ENCODE results near the gene HSPG2. TPM values are rescaled to one million over a fixed set of nuclear protein-coding genes. Genes with fewer than 3 reads are reported as not detected.

The HSPG2 gene
- total and polyA plus RNA-seq, 10 of the 15 experiments (the other 5 are each of a cell fraction or from before 2014, with no cell fraction given): 0.30 to 3.4 (median 0.73) TPM; not detected in 2

- intact Hi-C loops (cut with micrococcal nuclease; ENCODE audit: unreplicated experiment): no loop called here
- RAD21 ChIA-PET (ENCODE audit: unreplicated experiment): no interaction called here
- peaks cover 4% of the 10 kb centered on the region for H3K4me1 ChIP-seq (ENCODE audit: control insufficient read depth, insufficient read depth, low read length)
- no peaks in the 10 kb centered on the region for H3K36me3 ChIP-seq (ENCODE audit: control insufficient read depth in 2 of 2, insufficient read depth in 2 of 2, low read length in 1 of 2)
- SMC1A ChIA-PET (ENCODE audit: uncharacterized antibody, unreplicated experiment): no interaction called here
- no peak overlapping the region for H3K27ac ChIP-seq (ENCODE audit: control insufficient read depth, insufficient read depth)
- no peaks in the 10 kb centered on the region for H3K9me3 ChIP-seq (replicated peaks; ENCODE audit: control insufficient read depth, insufficient read depth, low read length)
- in situ Hi-C loops (cut with MboI): no loop called here
- H4K20me1 ChIP-seq (ENCODE audit: control insufficient read depth, insufficient read depth): no peaks in the 10 kb centered on the region
- H3K4me3 ChIP-seq: no peak overlapping the region
- POLR2A ChIA-PET: no interaction called here
- no TSS peak for BruUV-seq (replicated peaks)
- no peak for TF ChIP-seq STAT1 (conservative IDR thresholded peaks at IDR 0.05)
- TF ChIP-seq ZNF24 (IDR thresholded peaks at IDR 0.05): no peak
- no peak for TF ChIP-seq KLF5 (IDR thresholded peaks at IDR 0.05; ENCODE audit: partially characterized antibody)
- no peak for TF ChIP-seq NFXL1 (IDR thresholded peaks at IDR 0.05; ENCODE audit: borderline replicate concordance)
- TF ChIP-seq ESRRA (IDR thresholded peaks at IDR 0.05; ENCODE audit: low read length): no peak
- TF ChIP-seq ATF2 (IDR thresholded peaks at IDR 0.05; ENCODE audit: low read length): no peak
- no peak for TF ChIP-seq ZBED1 (IDR thresholded peaks at IDR 0.05; ENCODE audit: borderline replicate concordance)
- no peak for TF ChIP-seq DPF2 (IDR thresholded peaks at IDR 0.05)
- TF ChIP-seq ZSCAN29 (IDR thresholded peaks at IDR 0.05): no peak
- TF ChIP-seq SREBF2 (IDR thresholded peaks at IDR 0.05; ENCODE audit: low read length): no peak
- no peak for TF ChIP-seq EGR1 (IDR thresholded peaks at IDR 0.05; ENCODE audit: borderline replicate concordance in 1 of 2, low read depth in 2 of 2, low read length in 2 of 2)
- TF ChIP-seq NBN (IDR thresholded peaks at IDR 0.05): no peak
- TF ChIP-seq RAD21 (IDR thresholded peaks at IDR 0.05; ENCODE audit: insufficient read depth, low read depth, low read length): no peak
- no peak for TF ChIP-seq NRF1 (conservative IDR thresholded peaks at IDR 0.05; ENCODE audit: low read depth, low read length)
- no peak for TF ChIP-seq MEF2A (IDR thresholded peaks at IDR 0.05; ENCODE audit: insufficient read depth, low read depth, low read length)
- no peak for TF ChIP-seq EED (IDR thresholded peaks at IDR 0.05; ENCODE audit: low read depth)
- TF ChIP-seq STAT3 (IDR thresholded peaks at IDR 0.05; ENCODE audit: low read depth, low read length): no peak
- TF ChIP-seq E2F8 (IDR thresholded peaks at IDR 0.05; ENCODE audit: low read depth, partially characterized antibody): no peak
- no peak for TF ChIP-seq CBX5 (IDR thresholded peaks at IDR 0.05; ENCODE audit: low read depth)
- 51% methylated on average over 17 of the region's 17 CpGs for WGBS (ENCODE audit: insufficient coverage, insufficient replicate concordance, low lambda C conversion rate, missing lambda C conversion rate)
- H2AFZ ChIP-seq (ENCODE audit: control insufficient read depth, low read depth, low read length): no peak overlapping the region
- CTCF ChIA-PET: no interaction called here
- H3K9ac ChIP-seq (ENCODE audit: control insufficient read depth, insufficient read depth, low read length): no peak overlapping the region
- no peaks in the 10 kb centered on the region for H3K79me2 ChIP-seq (ENCODE audit: control insufficient read depth, insufficient read depth, low read length)
- DNase-seq (ENCODE audit: low read depth, low spot score) (no peak), ATAC-seq (no peak), FAIRE-seq (no peak)
- H3K4me2 ChIP-seq (ENCODE audit: control insufficient read depth, insufficient read depth): no peak overlapping the region
- H3K27me3 ChIP-seq (replicated peaks in 1 of 2; ENCODE audit: control insufficient read depth in 2 of 2, insufficient read depth in 2 of 2, low read length in 1 of 2): no peaks in the 10 kb centered on the region; a peak in 1 of 4 replicates
Measured at GRCh38 chr1:21872445-21873079, 64.5 kb downstream of the HSPG2 start.

All from GM12878 (cell line).